GM23338 (cell line): ENCODE data around the gene DOCK1.

Source experiments
- CTCF ChIP-seq, 2 experiments: fragments of 200-600 bp in 1 of 2; sonication (generic) in 1 of 2; conservative IDR thresholded peaks; 2 replicates each; pipeline versions ENCODE4 v1.5.1 to v1.6.1; 2016 to 2017; ENCODE audit warnings: antibody characterized with exemption in 2 of 2, low read depth in 2 of 2, mild to moderate bottlenecking in 2 of 2, moderate library complexity in 1 of 2
- EZH2 ChIP-seq: fragments of 200-600 bp; sonication (generic); IDR thresholded peaks from one replicate; pipeline ENCODE4 v1.8.0; 2017; ENCODE audit warnings: antibody characterized with exemption, mild to moderate bottlenecking, low read depth; ENCODE audit not compliant: unreplicated experiment
- EZH2phosphoT487 ChIP-seq: fragments of 200-600 bp; sonication (generic); IDR thresholded peaks from one replicate; pipeline ENCODE4 v1.8.1; 2018; ENCODE audit warnings: antibody characterized with exemption; ENCODE audit not compliant: unreplicated experiment
- JUNB ChIP-seq: IDR thresholded peaks from one replicate; pipeline ENCODE4 v1.6.1; 2016; ENCODE audit warnings: antibody characterized with exemption; ENCODE audit not compliant: unreplicated experiment
- POLR2AphosphoS5 ChIP-seq: IDR thresholded peaks from 2 replicates; pipeline ENCODE4 v1.6.1; 2016; ENCODE audit warnings: antibody characterized with exemption, low read depth

GRCh38 chr10:127337801-127338200 lies 432.6 kb downstream of the DOCK1 start:
- TF ChIP-seq CTCF (conservative IDR thresholded peaks at IDR 0.05; ENCODE audit: low read depth in 2 of 2), result no peak
- no peak for TF ChIP-seq POLR2AphosphoS5
- TF ChIP-seq EZH2phosphoT487, result no peak
- TF ChIP-seq JUNB, result no peak
- no peak for TF ChIP-seq EZH2
